HUES6 (cell line): ENCODE data around the gene AOAH.

Source experiments
- H3K27ac ChIP-seq: 2 replicates; pipeline ENCODE4 v1.7.0; 2013; ENCODE audit warnings: low read depth, mild to moderate bottlenecking, low read length, inconsistent platforms
- H3K27me3 ChIP-seq: 2 replicates; pipeline ENCODE4 v1.6.1; 2013; ENCODE audit warnings: low read length; ENCODE audit not compliant: control insufficient read depth, insufficient read depth
- H3K36me3 ChIP-seq: 2 replicates; pipeline ENCODE4 v1.6.1; 2013; ENCODE audit warnings: low read length; ENCODE audit not compliant: control insufficient read depth, insufficient read depth
- H3K4me1 ChIP-seq: 2 replicates; pipeline ENCODE4 v1.6.1; 2013; ENCODE audit warnings: low read length; ENCODE audit not compliant: control insufficient read depth, insufficient read depth
- H3K4me3 ChIP-seq: 2 replicates; pipeline ENCODE4 v1.5.1; 2013; ENCODE audit warnings: low read depth, low read length
- H3K9ac ChIP-seq: one replicate; pipeline ENCODE4 v1.6.1; 2013; ENCODE audit warnings: mild to moderate bottlenecking, low read length
- H3K9me3 ChIP-seq: 2 replicates; pipeline ENCODE4 v1.6.1; 2013; ENCODE audit warnings: low read depth, low read length; ENCODE audit not compliant: control insufficient read depth, insufficient read depth

AOAH gene

GRCh38 chr7:36670585-36671431, 53.5 kb downstream of the AOAH start:
- Histone ChIP-seq H3K27ac (no peak overlapping the region), H3K36me3 (no peaks in the 10 kb centered on the region), H3K4me1 (no peaks in the 10 kb centered on the region), H3K4me3 (no peak overlapping the region), H3K27me3 (no peaks in the 10 kb centered on the region), H3K9me3 (no peaks in the 10 kb centered on the region), H3K9ac (no peak overlapping the region)

GRCh38 chr7:36668750-36669149, 55.5 kb downstream of the AOAH start:
- no peak overlapping the region for H3K4me3 ChIP-seq
- H3K9me3 ChIP-seq, result peaks cover 2% of the 10 kb centered on the region; the same call in 1 of the 2 replicates
- no peak overlapping the region for H3K27ac ChIP-seq
- H3K36me3 ChIP-seq, result no peaks in the 10 kb centered on the region
- no peaks in the 10 kb centered on the region for H3K4me1 ChIP-seq
- H3K27me3 ChIP-seq, result no peaks in the 10 kb centered on the region
- H3K9ac ChIP-seq, result no peak overlapping the region

DNA sequence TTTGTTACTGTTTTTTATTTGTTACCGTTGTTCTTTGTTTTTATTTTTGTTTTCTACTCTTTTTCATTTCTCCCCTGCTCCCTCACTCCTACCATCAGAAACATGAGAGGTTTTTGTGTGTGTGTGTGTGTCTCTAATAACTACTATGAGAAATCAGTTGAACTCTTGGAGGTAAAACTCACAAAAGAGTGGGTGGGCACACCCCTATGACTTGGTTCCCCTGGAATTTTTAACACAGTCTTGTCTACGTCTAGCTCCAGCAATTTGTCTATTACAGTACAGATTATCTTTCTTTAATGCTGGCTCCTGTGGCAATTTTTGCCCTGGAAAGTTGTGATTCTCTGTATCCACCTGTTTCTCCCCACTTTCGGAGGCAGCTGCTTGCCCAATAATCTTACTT, 56.2 kb downstream of the AOAH start:
- no peaks in the 10 kb centered on the region for H3K4me1 ChIP-seq
- no peak overlapping the region for H3K27ac ChIP-seq

GRCh38 chr7:36667007-36667745, 57.1 kb downstream of the AOAH start:
- Histone ChIP-seq H3K27ac (no peak overlapping the region), H3K27me3 (no peaks in the 10 kb centered on the region), H3K4me1 (peaks cover 3% of the 10 kb centered on the region), H3K4me3 (no peak overlapping the region), H3K9me3 (peaks cover 2% of the 10 kb centered on the region; the same call in 1 of the 2 replicates), H3K36me3 (no peaks in the 10 kb centered on the region), H3K9ac (no peak overlapping the region)

More for the DNA sequence above, 56.2 kb downstream of the AOAH start:
- H3K4me3 ChIP-seq, result no peak overlapping the region
- H3K9ac ChIP-seq, result no peak overlapping the region
- no peaks in the 10 kb centered on the region for H3K27me3 ChIP-seq
- no peaks in the 10 kb centered on the region for H3K36me3 ChIP-seq
- H3K9me3 ChIP-seq, result peaks cover 2% of the 10 kb centered on the region; the same call in 1 of the 2 replicates

DNA sequence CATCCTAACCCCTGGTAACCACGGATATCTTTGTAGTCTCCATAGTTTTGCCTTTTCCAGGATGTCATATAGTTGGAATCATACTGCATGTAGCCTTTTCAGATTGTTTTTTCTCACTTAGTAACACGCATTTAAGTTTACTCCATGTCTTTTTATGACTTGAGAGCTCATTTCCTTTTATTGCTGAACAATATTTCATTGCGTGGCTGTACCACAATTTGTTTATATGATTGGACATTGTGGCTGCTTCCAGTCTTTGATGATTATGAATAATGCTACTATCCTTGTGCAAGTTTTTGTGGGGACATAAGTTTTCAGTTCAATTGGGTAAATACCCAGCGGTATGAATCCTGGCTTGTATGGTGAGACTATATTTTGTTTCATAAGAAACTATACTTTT, 60.8 kb downstream of the AOAH start:
- Histone ChIP-seq H3K27ac (no peak overlapping the region), H3K27me3 (no peaks in the 10 kb centered on the region), H3K9me3 (peaks cover 2% of the 10 kb centered on the region; the same call in 1 of the 2 replicates), H3K36me3 (no peaks in the 10 kb centered on the region), H3K4me1 (peaks cover 38% of the 10 kb centered on the region), H3K4me3 (no peak overlapping the region), H3K9ac (no peak overlapping the region)

DNA sequence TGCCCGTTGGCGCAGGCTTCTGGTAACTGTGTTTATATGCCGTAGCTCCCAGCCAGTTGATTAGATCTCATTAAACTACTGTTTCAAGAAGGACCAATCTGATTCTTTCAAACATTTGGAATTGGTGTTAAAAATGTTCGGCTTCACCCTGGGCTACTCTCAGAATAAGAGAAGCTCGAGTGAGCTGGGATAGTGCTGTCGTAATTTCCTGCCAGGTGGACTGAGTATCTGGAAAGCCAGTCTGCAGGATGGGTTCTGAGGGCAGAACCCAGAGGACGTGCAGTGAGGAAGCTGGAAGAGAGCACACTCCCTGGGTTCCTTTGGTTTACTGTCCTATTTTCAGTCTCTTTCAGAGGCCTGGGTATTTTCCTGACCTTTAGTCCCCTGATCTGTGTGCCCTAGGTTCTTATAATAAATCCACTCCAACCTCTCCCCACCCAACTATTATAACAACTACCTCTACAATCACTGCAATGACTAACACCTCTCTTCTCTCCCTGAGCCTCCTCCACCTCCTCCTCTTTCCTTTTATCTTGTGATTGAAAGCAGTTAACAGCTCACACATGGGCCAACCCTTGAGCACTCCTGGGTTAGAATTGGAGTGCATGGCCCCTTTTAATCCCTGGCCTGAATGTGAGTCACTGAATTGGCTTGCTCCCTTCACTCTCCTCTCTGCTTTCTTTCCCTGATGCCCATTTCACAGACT, 63.0 kb downstream of the AOAH start:
- Histone ChIP-seq H3K9me3 (peaks cover 2% of the 10 kb centered on the region; the same call in 1 of the 2 replicates), H3K4me3 (no peak overlapping the region), H3K27ac (peak overlapping the region; percentile 15; the same call in 1 of the 2 replicates), H3K36me3 (no peaks in the 10 kb centered on the region), H3K27me3 (no peaks in the 10 kb centered on the region), H3K9ac (peak overlapping the region; percentile 11), H3K4me1 (peaks cover 50% of the 10 kb centered on the region)

- Histone ChIP-seq H3K27me3 (no peaks in the 10 kb centered on the region), H3K27ac (no peak overlapping the region), H3K4me3 (no peak overlapping the region), H3K9me3 (peaks cover under 1% of the 10 kb centered on the region; the same call in 1 of the 2 replicates), H3K36me3 (no peaks in the 10 kb centered on the region), H3K9ac (no peak overlapping the region), H3K4me1 (peaks cover 59% of the 10 kb centered on the region)
Measured at GRCh38 chr7:36659638-36660341, 64.5 kb downstream of the AOAH start.

DNA sequence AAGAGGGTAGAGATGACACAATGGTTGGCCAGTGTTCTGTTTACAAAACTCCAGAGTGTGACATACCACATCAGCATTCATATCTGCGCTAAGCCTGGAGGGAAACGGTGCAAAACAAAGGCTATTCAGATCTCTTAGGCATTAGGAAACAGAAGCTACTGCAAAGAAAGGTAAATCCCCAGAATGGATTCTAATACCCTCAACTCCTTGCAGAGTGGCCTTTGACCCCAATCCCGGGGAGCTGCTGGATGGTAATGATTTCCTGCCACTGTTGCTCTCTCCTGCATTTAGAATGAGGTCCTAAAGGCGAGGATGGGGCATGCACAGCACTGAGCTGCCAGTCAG, 65.2 kb downstream of the AOAH start:
- Histone ChIP-seq H3K4me3 (no peak overlapping the region), H3K27ac (0 out of 2 replicates have a peak overlapping the region, but pooled peaks have one; percentile 12), H3K9me3 (no peaks in the 10 kb centered on the region), H3K4me1 (peaks cover 65% of the 10 kb centered on the region), H3K9ac (no peak overlapping the region), H3K36me3 (no peaks in the 10 kb centered on the region), H3K27me3 (no peaks in the 10 kb centered on the region)

- Histone ChIP-seq H3K9me3 (no peaks in the 10 kb centered on the region), H3K27ac (0 out of 2 replicates have a peak overlapping the region, but pooled peaks have one; percentile 12), H3K27me3 (no peaks in the 10 kb centered on the region), H3K4me1 (peaks cover 71% of the 10 kb centered on the region), H3K4me3 (no peak overlapping the region), H3K36me3 (no peaks in the 10 kb centered on the region), H3K9ac (no peak overlapping the region)
Measured at GRCh38 chr7:36658335-36659171, 65.7 kb downstream of the AOAH start.
